HFFc6 (cell line): ENCODE results near the gene RAD21L1. TPM values are rescaled to one million over a fixed set of nuclear protein-coding genes. Genes with fewer than 3 reads are reported as not detected.

Experiments used
- DNase-seq: peaks from one replicate; pipeline ENCODE4 v3.0.0-alpha.2; 2018
- H3K27ac Mint-ChIP-seq: 2 replicates; pipeline ENCODE4 v1.8.0; 2020; ENCODE audit warnings: mild to moderate bottlenecking, mixed read lengths
- H3K27me3 Mint-ChIP-seq: 2 replicates; pipeline ENCODE4 v1.8.0; 2021; ENCODE audit warnings: mild to moderate bottlenecking, moderate library complexity, mixed read lengths; ENCODE audit not compliant: insufficient read depth
- H3K36me3 Mint-ChIP-seq: 2 replicates; pipeline ENCODE4 v1.8.0; 2021; ENCODE audit warnings: low read depth, mixed read lengths
- H3K4me1 Mint-ChIP-seq: 2 replicates; pipeline ENCODE4 v1.8.0; 2020; ENCODE audit warnings: low read depth, mixed read lengths
- H3K4me3 Mint-ChIP-seq: 2 replicates; pipeline ENCODE4 v1.8.0; 2020; ENCODE audit warnings: mild to moderate bottlenecking, moderate library complexity, mixed read lengths
- H3K9me3 Mint-ChIP-seq: 2 replicates; pipeline ENCODE4 v1.8.0; 2020; ENCODE audit warnings: mild to moderate bottlenecking, mixed read lengths
- total RNA-seq, 6 experiments: library from RNA; stranded (reverse); fragmentation: NEBNext Ultra II Directional; extraction: Animal tissue kit (Norgen Biotek cat#: 25700); gene quantifications; 2 replicates in 1 of 6; 3 replicates in 5 of 6; pipeline ENCODE4 v1.2.3, GENCODE V29; 2021
- TF ChIP-seq, protein P1 (sequence below): fragments of 200-600 bp; sonication (generic); IDR thresholded peaks from 2 replicates; pipeline ENCODE4 v1.5.0; 2021; ENCODE audit warnings: antibody characterized with exemption, mild to moderate bottlenecking

RAD21L1 gene
- total RNA-seq, 6 experiments from 2014 or later, result 0.35 to 0.89 (median 0.56) TPM

DNA sequence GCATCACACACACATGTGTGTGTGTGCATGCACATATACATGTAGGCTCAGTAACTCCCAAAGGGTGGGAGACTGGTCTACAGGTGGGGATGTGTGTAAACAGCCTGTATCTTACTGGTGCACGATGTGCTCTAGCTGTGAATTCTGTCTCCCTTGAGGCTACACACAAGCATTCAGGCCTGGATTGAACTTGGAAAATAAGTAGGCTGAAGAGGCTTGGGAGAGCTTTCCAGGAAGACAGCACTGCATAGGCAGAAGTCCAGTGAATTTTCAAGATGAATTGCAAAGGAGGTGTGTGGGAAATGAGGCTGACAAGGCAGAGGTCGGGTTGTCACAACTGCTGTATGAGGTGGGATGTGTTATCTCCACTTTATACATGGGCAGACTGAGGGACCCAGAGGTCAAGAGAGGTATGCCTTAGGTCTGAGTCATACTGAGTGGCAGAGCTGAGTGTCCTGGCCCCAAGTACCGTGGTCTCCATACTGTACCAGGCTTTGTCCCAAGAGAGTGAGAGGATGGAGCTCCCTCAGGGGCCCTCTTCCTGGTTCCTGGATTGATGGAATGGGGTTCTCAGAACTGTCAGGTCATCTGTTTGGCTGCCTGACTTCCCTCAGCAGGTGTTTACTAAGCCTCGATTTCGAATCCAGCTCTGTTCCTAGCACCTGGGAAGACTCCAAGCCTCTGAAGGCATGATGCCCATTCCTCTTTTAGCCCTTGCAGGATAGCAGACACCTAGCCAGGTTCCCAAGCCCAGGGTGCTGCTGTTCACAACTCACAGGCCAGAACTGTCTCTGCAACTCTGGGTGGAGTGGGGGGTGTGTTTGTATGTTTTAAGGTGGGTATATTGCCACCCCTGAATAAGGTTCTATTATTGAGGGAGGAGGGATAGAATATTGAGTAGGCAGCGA, 54.6 kb downstream of the RAD21L1 start:
- DNase-seq, result no peak
- peaks cover 10% of the 10 kb centered on the region for H3K4me1 Mint-ChIP-seq
- no peaks in the 10 kb centered on the region for H3K9me3 Mint-ChIP-seq
- H3K4me3 Mint-ChIP-seq, result no peak overlapping the region
- no peak overlapping the region for H3K27ac Mint-ChIP-seq
- TF ChIP-seq, protein P1, sequence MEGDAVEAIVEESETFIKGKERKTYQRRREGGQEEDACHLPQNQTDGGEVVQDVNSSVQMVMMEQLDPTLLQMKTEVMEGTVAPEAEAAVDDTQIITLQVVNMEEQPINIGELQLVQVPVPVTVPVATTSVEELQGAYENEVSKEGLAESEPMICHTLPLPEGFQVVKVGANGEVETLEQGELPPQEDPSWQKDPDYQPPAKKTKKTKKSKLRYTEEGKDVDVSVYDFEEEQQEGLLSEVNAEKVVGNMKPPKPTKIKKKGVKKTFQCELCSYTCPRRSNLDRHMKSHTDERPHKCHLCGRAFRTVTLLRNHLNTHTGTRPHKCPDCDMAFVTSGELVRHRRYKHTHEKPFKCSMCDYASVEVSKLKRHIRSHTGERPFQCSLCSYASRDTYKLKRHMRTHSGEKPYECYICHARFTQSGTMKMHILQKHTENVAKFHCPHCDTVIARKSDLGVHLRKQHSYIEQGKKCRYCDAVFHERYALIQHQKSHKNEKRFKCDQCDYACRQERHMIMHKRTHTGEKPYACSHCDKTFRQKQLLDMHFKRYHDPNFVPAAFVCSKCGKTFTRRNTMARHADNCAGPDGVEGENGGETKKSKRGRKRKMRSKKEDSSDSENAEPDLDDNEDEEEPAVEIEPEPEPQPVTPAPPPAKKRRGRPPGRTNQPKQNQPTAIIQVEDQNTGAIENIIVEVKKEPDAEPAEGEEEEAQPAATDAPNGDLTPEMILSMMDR, result no peak
- no peaks in the 10 kb centered on the region for H3K36me3 Mint-ChIP-seq
- H3K27me3 Mint-ChIP-seq, result no peaks in the 10 kb centered on the region; the same call in 1 of the 2 replicates

DNA sequence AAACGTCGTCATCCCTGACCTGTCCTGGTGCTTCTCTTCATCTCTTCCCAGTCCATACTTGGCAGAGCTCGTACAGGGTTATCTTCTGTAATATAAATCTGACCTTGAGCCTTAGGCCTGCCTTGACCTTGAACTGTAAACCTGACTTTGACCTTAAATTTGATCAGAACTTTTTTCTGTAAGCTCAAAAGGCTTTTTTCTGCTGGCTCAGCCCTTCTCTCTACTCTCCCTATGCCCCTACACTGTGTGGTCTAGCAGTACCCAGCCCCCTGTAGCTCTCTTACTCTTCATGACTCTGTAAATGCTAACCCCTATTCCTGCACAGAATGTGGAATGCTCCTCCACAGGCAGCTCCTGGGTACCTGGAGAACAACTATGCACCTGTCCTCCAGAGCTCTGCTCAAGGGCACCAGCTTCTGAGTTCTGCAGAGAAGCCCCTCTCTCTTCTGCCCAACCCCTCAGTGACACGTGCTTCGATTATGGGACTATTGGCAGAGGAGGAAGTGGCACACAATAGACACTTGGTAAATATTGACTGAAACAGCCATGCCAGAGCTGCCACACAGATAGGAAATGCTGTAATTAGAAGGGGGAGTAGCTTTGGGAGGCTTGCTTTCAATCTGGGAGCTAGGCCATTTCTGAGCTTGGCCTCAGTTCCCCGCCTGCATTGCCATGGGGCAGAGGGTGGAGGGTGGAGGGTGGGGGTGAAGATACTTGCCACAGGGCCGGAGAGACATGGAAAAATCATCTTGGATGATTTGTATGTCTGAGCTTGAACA, 55.6 kb downstream of the RAD21L1 start:
- Mint-ChIP-seq H3K4me1 (peaks cover 10% of the 10 kb centered on the region), H3K27ac (no peak overlapping the region), H3K4me3 (no peak overlapping the region), H3K9me3 (no peaks in the 10 kb centered on the region), H3K36me3 (no peaks in the 10 kb centered on the region), H3K27me3 (no peaks in the 10 kb centered on the region; the same call in 1 of the 2 replicates)
- DNase-seq, result no peak
- TF ChIP-seq, protein P1, result no peak

DNA sequence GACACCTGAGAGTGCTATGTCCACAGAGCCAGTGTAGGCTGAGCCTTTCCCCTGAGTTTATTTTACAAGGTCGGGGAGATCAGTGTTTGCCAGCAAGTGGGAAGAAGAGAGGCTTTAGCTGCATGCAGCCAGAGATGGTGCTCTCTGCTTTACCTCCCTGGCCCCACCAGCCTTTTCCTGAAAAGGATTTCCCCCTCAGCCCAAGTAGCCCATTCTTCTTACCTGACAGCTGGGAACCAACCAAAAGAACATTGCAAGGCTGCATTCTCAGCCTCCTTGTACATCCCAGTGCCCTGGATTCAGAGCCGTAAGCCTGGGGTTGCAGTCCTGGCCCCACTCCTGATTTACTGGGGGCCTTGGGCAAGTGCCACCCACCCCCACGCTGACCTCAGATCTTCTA, 57.1 kb downstream of the RAD21L1 start:
- Mint-ChIP-seq H3K27ac (no peak overlapping the region), H3K4me1 (peaks cover 10% of the 10 kb centered on the region), H3K36me3 (no peaks in the 10 kb centered on the region), H3K4me3 (no peak overlapping the region), H3K9me3 (no peaks in the 10 kb centered on the region), H3K27me3 (no peaks in the 10 kb centered on the region; the same call in 1 of the 2 replicates)
- DNase-seq, result no peak
- TF ChIP-seq, protein P1, result no peak

DNA sequence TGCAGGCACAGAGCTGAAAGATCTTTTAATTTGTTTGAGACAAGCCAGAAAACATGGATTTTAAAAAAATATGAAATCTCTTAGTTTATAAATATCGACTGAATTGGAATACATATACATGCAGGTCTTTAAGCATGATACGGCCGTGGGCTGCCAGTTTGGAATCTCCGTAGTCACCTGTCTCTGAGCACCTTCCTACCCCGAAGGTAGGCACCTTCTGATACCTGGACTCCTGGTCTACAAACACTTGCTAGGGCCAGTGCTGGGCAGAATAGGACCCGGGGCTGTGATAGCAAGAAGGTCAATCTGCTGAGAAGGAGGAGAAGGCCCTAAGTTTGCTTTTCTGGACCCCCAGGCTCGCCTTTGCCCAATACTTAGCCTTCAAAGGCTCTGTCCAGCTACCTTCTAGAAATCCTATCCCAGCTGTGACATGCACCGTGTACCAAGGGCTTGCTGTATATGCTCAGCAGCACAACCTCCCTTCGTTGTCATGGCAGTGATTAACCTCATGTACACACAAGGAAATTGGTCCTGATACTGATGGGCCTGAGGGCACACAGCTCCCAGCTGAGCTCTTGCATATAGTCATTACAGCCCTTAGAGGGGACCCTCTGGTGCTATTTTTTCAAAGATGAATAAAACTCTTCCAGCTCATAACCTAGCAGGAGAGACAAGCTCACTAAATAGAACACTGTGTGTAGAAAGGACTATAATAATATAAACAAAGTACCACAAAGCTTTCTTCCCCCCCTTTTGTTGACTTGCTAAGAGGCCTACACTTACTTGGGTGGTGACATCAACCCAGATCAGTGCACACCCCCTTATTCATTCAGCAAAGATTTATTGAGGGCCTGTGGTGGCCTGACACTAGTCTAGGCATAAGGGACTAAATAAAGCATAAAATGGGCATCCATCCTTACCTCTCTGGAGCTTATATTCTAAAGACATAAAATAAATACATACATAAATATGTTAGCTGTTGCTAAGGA, 58.0 kb downstream of the RAD21L1 start:
- TF ChIP-seq, protein P1, result no peak
- Mint-ChIP-seq H3K4me1 (peaks cover 10% of the 10 kb centered on the region), H3K36me3 (no peaks in the 10 kb centered on the region), H3K27me3 (no peaks in the 10 kb centered on the region; the same call in 1 of the 2 replicates), H3K27ac (no peak overlapping the region), H3K4me3 (no peak overlapping the region), H3K9me3 (no peaks in the 10 kb centered on the region)
- DNase-seq, result no peak
